HL-60 (cell line): ENCODE data around the gene SYT13.

ENCODE experiments used
- GABPA ChIP-seq: IDR thresholded peaks from 2 replicates; pipeline ENCODE4 v1.6.1; 2012; ENCODE audit warnings: low read depth
- POLR2AphosphoS5 ChIP-seq: IDR thresholded peaks from 2 replicates; pipeline ENCODE4 v1.6.1; 2012; ENCODE audit warnings: low read depth
- SPI1 ChIP-seq: IDR thresholded peaks from 2 replicates; pipeline ENCODE4 v1.6.1; 2012; ENCODE audit warnings: low read depth, mild to moderate bottlenecking, borderline replicate concordance
- TF ChIP-seq, protein P1 (sequence below): IDR thresholded peaks from one replicate; pipeline ENCODE4 v1.5.1; 2011; ENCODE audit warnings: low read length, control low read depth, inconsistent platforms; ENCODE audit not compliant: insufficient read depth
- TF ChIP-seq, protein P2 (sequence below): IDR thresholded peaks from 2 replicates; pipeline ENCODE4 v1.6.1; 2012; ENCODE audit warnings: low read depth; ENCODE audit not compliant: insufficient replicate concordance

DNA sequence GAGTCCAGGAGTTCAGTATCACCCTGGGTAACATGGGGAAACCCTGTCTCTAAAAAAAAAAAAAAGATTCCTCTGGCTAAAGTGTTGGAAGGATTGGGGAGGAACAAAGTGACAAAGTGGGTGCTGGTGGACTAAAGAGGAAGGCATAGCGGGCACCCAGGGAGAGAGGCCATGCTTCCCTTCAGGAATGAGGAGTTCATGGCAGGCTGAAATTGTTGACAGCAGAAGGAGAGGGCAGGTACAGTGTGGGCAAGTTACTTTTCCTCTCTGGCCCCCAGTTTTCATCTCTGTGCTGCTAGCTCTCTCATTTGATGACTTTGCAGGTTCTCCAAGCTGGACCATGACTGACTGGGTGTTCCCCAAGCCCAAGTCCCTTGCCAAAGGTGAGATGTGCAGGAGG lies 4.4 kb upstream of the SYT13 start:
- TF ChIP-seq, protein P1, sequence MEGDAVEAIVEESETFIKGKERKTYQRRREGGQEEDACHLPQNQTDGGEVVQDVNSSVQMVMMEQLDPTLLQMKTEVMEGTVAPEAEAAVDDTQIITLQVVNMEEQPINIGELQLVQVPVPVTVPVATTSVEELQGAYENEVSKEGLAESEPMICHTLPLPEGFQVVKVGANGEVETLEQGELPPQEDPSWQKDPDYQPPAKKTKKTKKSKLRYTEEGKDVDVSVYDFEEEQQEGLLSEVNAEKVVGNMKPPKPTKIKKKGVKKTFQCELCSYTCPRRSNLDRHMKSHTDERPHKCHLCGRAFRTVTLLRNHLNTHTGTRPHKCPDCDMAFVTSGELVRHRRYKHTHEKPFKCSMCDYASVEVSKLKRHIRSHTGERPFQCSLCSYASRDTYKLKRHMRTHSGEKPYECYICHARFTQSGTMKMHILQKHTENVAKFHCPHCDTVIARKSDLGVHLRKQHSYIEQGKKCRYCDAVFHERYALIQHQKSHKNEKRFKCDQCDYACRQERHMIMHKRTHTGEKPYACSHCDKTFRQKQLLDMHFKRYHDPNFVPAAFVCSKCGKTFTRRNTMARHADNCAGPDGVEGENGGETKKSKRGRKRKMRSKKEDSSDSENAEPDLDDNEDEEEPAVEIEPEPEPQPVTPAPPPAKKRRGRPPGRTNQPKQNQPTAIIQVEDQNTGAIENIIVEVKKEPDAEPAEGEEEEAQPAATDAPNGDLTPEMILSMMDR = no peak
- TF ChIP-seq GABPA = no peak
- no peak for TF ChIP-seq POLR2AphosphoS5
- TF ChIP-seq, protein P2, sequence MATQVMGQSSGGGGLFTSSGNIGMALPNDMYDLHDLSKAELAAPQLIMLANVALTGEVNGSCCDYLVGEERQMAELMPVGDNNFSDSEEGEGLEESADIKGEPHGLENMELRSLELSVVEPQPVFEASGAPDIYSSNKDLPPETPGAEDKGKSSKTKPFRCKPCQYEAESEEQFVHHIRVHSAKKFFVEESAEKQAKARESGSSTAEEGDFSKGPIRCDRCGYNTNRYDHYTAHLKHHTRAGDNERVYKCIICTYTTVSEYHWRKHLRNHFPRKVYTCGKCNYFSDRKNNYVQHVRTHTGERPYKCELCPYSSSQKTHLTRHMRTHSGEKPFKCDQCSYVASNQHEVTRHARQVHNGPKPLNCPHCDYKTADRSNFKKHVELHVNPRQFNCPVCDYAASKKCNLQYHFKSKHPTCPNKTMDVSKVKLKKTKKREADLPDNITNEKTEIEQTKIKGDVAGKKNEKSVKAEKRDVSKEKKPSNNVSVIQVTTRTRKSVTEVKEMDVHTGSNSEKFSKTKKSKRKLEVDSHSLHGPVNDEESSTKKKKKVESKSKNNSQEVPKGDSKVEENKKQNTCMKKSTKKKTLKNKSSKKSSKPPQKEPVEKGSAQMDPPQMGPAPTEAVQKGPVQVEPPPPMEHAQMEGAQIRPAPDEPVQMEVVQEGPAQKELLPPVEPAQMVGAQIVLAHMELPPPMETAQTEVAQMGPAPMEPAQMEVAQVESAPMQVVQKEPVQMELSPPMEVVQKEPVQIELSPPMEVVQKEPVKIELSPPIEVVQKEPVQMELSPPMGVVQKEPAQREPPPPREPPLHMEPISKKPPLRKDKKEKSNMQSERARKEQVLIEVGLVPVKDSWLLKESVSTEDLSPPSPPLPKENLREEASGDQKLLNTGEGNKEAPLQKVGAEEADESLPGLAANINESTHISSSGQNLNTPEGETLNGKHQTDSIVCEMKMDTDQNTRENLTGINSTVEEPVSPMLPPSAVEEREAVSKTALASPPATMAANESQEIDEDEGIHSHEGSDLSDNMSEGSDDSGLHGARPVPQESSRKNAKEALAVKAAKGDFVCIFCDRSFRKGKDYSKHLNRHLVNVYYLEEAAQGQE = no peak
- no peak for TF ChIP-seq SPI1
